Limb (tissue), 2 donors: ENCODE data around the gene PASK.

Experiments
- DNase-seq, 2 donors: peaks; one replicate each; pipeline ENCODE4 v3.0.0-alpha.2; 2016; ENCODE audit errors: extremely low spot score in 2 of 2

The PASK gene

DNA sequence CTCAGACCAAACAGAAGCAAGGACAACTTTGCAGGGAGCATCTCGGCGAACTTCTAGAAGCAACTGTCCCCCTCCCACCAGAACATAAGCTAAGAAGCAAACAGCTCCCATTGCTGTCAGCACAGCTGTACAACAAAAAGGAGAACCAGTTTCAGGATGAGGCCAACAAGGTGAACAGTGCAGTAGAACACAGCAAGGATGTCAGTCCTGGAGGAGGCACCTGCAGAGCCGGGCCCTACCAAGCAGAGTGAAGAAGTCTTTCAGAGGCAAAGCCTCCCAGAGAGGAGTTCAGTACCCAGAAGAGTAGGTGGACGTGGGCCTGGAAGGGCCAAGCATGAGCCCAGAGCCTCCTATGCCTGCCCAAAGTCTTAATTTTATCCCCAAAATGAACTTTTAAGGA, 1.0 kb downstream of the PASK start:
- no peak for DNase-seq

DNA sequence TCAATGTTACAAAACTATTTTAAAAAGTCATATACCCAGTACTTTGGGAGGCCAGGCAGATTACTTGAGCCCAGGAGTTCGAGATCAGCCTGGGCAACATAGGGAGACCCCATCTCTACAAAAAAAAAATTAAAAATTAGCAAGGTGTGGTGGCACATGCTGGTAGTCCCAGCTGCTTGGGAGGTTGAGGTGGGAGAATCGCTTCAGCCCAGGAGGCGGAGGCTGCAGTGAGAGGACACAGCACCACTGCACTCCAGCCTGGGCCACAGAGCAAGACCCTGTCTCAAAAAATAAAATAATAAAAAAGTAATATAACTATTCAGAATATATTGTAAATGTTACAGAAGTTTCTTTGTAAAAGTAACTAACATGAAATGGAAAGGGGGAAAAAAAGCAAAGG, 1.9 kb downstream of the PASK start:
- no peak for DNase-seq

DNA sequence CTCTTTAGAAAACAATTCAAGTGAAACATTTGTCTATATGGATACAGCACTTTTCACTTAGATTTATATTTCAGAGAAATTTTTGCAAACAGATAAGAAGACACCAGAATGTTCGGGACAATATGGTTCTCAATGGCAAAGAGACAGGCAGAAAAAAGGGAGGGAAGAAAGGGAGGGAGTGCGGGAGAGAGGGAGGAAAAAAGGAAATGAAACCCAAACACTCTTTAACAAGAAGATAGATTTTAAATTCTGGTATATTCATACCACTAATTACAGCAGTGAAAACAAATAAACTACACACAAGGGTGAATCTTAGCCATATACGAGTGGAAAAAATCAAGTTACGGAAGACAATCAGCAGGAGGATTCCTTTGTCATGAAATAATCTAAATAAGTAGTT, 3.0 kb downstream of the PASK start:
- DNase-seq: no peak

DNA sequence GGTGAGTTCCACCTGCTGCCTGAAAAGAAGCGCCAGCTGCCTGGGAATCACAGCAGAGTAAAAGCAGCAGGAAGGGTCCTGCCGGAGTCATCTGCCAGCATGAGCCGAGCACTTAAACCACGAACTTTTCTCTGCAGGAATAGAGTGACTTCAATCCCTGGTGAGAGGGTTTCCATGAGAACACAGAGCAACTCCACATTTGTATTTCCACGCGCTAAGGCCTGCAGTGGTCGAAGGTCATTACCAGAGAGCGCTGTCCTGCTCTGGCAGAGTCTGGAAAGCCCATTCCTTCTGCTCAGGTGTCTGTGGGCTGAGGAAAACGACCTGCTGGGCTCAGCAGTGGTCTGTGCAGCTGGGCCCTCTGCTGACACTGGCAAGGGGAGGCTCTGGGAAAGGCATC, 6.7 kb downstream of the PASK start:
- no peak for DNase-seq

DNA sequence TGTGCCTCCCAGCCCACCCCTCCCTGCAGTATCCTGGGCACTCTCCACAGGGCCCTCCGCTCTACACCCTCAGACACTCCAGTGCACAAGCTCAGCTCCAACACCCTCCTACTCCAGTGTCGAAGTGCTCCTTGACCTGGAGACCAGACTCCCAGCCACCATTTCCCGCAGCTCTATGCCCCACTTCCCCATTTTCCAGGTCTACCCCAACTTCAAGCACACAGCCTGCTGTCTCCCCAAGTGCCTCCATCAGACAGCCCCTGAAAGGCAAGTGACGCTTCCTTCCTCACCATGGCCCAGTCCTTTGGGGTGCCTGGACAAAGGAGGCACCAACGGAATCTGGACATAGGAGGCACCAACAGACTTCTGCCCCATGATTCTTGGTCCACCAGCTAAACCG, 7.2 kb downstream of the PASK start:
- no peak for DNase-seq

DNA sequence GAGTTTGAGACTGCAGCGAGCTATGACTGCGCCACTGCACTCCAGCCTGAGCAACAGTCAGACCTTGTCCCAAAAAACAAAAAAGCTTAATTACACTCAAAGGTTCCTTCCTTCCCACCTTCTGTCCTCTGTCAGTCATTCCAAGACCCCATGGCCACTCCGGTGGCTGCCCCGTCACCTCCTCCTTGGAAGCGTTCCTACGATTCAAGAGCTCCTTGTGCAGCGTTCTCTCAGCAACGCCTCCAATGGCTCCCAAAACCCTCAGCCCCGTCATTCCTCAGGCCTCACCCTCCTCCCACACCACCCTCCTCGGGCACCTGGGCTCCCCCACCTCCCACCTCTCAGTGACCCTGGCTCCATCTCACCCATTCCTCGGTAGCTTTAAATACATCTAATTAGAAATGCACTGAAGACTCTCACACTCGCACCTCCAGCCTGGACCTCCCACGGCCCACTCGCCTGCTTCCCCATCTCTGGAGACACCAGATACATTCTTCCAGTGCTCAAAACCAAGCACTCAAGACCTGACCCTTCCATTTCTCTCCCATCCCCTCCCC, 8.0 kb downstream of the PASK start:
- no peak for DNase-seq

DNA sequence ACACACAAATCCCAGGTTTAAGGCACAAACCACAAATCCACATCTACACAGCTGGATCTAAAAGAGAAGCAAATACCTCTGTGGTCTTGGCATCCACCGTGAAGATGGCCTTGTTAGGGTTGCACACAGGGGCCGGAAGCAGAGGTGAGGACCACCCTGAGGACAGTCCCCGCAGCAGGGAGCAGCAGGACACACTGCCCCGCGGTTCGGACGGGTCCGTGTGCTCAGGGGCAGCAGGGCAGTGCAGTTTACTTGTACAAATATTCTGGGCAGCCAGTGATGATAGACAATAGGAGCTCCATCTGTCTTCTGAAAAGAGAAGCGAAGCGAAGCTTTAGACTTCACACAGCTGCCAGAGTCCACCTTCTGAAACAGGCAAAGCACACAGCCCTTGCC, 8.8 kb downstream of the PASK start:
- DNase-seq: no peak

DNA sequence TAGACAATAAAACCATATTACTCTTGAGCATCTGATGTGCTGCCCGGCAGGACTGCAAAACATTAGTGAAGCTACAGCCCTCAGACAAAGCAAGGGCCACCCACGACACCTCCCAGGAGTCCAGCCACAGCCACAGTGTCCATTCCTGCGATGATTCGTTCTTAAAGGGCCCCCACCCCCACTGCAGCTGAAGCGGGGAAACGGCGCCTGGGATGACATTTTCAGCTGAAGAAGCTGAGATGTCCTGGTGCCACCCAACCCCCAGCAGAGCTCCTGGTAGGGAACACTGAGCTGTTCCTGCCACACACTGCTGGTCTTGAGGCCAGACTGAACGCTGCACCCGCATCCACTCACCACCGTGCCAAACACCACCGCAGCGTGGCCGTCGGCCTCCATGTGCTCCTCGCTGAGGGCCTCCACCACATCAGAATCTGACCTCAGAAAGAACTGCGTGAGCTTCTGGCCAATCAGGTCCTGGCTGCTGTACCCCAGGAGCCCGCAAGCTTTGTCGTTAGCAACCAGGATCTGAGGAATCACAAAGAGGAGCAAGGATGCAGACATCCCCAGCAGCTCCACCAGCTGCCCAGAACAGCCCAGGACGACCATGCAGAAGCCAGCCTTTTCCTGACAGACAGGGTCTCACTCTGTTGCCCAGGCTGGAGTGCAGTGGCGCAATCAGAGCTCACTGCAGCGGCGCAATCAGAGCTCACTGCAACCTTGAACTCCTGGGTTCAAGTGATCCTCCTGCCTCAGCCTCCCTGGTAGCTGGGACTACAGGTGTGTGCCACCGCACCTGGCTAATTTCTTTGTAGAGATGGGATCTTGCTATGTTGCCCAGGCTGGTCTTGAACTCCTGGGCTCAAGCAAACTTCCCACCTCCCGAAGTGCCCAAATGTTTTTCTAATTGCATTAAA, 9.5 kb downstream of the PASK start:
- DNase-seq: no peak

DNA sequence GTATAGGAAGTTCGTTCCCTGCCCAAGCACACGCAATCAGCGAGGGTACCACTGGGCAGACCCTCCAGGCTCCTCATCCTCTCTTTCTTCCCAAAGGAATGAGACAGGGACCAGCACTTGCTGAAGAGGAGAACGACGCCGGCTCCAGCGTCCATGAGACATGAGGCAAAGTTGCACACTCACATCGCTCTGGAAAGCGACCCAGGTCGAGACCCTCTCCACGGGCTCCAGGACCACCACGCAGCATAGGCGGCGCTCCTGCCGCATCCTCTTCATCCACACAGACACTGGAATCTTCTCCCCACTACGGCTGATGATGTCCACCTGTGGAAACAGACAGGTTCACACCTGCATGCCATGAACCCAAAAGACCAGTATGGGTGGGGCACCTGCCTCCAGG, 10.8 kb downstream of the PASK start:
- DNase-seq: no peak

DNA sequence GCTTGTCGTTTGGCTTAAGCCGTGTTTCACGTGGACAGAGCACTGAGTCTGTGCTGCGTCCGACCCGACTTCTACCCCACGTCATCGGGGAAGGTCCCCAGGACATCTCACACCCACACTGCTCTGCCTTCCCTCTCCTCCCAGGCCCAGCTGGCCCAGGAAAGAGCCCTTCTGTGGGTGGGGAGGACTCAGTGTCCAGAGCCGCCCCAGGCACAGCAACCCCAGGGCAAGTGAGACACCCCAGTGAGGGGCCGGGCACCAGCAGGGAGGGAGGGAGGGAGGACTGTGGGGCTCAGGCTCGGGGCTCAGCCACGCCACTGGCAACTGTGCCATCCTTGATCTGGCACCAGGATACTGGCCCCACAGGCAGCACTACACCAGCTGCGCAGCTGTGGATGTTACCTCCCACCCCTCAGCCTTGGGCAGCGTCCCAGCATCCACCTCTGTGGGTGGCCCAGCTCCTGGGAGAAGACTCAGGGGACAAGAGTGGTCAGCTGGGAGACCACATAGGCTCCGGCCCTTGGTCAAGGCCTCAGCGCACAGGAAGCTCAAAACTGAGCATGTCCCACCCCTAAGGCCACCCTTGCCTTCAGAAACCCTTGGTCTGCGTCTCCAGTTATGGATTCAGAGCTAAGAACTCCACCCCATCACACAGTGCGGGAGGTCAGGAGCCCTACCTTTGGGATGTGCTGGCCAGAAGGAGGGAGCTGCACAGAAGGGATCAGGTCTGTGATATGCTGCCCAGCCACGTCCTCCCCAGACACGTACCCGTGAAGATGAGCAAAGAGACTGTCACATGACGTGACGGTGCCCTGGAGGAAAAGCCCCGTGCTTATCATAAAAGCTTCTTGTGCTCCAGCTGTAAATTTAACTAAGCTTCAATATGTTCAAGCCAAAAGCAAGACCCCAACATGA, 11.7 kb downstream of the PASK start:
- no peak for DNase-seq

DNA sequence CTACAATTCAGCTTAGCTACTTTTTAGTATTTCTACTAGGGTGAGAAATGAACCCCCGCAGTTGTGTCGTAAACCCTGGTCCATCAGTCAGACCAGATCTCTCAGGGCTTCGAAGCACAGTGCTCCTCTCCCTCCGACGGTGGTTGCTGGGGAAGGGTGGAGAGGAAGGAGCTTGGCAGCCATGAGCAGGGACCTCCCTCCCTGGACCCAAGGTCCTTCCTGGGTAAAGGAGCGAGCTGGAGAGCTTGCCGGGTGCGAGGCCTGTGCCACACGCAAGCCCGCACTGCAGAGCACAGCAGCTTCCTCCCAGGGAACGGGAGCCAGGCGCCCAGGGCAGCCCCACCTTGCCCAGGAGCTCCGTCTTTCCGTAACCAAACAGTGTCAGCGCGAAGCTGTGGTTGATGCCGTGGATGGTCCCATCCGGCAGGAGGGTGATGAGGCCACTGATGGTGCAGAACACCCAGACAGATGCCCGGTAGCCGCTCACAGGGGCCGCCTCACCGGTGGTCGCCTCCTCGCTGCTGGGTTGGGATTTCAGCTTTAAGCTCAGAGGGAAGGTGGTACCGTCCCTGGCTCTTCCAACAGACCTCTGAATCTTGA, 12.5 kb downstream of the PASK start:
- DNase-seq: no peak

DNA sequence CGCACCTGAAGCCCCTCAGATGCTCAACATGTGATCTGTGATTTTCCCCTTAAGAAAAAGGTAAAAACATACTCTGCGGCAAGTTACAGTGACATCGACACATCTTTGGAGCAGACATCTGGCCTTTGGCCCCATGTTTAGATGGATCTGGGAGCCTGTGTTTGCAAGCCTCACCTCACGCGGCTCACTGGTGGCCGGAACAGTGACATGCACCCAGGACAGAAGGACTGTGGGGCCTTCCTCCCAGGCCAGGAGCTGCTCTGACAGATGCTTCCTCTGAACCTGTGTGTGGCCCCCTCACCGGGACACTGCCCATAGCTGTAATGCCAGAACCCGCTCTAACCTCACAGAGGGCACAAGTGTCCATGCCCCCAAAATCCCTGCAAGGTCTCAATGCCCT, 13.1 kb downstream of the PASK start:
- no peak for DNase-seq

DNA sequence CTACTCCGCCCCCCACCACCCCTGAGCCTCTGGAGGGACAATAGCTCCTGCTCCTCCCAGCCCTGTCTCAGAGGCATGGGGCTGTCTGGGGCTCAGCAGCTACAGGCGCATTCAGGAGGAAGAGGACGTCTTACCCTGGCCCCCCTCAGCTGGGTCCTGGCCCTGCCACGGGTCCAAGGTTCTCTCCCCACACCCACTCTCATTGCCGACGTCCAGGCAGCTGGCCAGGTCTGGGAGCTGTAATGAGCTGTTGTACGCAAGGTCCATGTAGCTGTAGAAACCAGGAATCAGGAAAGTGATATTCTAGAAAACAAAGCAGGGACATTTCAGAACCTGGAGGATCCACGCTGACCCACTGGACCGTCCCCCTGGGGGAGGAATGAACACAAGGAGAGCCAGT, 13.5 kb downstream of the PASK start:
- no peak for DNase-seq

DNA sequence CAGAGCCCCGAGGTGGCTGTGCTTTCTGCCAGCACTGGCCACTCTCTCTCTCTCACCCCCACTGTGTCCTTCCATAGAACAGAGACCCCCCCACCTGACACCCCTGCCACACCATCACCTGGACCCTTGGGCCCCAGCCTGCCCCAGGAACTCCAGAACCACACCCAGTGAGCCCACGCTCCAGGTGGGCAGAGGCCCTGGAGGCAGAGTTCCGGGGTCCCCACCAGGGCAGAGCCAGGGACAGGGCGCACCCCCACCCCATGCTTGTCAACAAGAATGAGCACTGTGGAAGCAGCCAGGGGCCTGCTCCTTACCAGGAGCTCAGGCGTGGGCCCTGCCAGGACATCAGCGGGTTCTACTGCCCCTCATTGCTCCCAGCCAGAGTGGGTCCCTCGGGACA, 14.6 kb downstream of the PASK start:
- no peak for DNase-seq

DNA sequence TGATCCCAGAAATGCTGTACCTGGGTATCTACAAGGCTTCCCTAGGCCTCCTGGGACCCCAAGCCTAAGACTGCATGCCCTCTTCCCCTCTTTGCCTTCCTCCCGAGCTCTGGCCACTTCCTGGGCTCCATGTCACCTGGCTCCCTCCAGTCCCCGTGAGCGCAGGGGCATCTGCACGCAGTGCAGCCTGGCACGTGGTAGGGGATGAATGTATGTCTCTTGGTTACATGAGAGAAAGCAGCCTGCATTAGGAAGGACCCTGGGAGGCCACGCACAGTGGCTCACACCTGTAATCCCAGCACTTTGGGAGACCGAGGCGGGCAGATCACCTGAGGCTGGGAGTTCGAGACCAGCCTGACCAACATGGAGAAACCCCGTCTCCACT, 15.8 kb downstream of the PASK start:
- no peak for DNase-seq

DNA sequence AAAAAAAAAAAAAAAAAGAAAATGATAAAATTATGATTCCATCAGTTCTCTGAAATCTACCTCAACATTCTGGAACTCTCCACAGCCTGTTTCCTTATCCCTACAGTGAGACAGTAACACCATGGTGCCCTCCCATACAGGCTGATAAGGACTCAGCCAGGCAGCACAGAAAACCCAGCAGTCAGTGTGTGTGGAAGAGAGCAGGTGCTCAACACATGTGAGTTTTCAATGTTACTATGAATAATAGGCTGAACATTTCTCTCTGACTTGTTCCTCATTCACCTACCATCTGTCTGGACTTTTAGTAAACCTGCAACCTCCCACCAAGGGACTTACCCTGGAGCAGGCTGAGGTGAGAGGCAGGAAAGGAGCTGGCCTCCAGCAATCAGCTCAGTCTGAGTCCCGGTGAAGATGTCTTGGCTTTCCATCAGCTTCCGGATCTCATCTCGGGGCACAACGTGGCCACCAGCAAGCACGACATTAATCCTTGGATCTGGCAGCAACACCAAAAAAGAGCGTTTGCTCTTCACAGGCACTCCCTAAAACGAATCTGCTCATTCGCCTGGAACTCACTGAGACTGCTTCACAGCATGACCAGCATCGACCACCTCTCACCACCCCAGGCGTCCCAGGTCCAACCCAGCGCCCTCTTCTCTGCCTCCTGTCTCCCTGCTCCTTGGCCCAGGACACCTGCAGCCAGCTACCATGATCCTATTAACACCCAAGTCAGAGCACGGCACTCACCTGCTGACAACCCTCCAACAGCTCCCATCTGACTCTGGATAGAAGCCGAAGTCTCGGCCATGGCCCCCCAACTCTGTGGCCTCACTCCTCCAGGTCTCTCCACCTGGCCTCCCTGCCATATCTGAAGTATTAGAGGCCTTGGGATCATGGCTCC, 16.5 kb downstream of the PASK start:
- DNase-seq: no peak

DNA sequence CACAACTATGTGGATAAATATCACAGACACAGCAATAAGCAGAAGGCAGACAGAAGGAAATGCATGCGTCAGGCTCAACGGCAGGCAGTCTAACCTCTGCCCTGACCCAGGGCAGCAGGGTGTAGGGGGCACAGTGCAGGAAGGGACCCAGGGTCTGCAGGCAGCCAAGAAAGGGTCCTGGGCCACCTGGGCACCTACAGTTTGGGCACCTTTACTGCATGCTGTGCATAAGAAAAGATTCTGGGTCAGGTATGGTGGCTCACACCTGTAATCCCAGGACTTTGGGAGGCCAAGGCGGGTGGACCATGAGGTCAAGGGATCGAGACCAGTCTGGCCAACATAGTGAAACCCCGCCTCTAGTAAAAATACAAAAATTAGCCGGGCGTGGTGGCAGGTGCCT, 17.7 kb downstream of the PASK start:
- DNase-seq: no peak

DNA sequence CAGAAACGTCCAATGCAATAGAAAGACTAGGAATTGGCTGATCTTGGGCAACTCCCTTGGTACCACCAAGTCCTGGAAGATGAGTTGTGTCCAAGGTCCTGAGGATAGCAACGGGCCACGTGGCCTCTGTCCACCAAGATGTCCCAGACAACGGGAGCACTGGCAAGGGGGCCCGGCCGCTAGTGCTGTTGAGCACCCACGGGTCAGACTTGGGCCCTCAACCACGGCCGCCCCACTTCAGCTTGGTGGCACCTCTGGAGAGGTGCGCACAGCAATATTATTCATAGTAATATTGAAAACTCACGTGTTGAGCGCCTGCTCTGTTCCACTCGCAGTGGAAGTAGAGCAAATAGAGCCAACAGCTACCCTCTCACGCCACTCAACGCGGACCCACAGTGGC, 19.0 kb downstream of the PASK start:
- no peak for DNase-seq

DNA sequence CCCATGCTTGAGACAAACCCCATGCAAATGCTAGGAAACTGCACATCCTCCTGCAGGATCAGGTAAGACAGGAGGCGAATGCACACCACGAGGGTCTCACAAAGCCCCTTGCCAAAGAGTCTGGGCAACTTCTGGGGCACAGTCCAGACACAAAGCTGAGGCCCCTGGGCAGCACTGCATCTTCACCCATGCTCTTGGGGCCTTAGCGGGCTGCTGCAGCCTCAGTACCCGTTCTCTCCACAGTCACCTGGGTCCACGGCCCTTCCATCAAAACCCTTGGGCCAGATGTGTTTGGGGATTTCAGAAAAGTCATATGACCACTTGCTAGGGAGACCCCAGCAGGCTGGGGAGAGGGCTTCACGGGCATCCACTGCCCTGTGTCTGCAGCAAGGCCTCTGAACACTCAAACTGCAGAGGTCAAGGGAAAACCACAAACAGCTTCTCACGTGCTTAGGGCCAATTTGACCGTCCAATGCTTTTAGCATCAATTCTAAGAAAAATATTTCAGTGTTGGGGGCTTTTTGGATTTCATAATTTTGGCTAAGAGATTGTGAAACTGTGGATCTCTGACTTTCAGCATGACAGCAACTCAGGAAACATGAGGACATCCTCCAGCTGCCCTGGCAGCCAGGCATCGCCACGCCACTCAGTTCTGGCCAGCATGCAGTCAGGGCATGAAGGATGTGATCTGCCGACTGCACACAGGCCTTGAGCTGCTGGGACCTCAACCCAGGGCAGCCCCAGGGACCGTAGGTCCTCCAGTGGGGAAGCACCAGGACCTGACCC, 20.0 kb downstream of the PASK start:
- DNase-seq: no peak

DNA sequence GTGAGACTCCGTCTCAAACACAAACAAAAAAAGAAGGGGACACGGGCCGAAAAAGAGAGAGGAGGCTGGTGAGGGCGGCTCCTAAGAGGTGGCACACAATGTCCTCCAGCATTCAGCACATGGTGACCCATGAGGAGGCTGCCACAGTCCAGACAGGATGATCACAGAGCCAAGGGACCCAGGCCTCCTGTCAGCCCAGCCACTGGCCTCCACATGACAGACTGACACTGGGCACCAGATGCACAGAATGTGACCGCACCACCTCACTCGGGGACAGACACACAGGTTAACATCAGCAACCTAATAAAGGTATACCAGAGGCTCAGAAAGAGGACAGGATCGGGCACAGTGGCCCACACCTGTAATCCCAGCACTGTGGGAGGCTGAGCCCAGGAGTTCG, 21.0 kb downstream of the PASK start:
- no peak for DNase-seq
